GM23338 (cell line): Measurements from ENCODE around the gene MYOZ2.

ENCODE experiments used
- CREB1 ChIP-seq: fragments of 250-450 bp; sonication (Bioruptor Pico); IDR thresholded peaks from 2 replicates; pipeline ENCODE4 v1.5.0; 2020; ENCODE audit warnings: low read depth, mild to moderate bottlenecking, moderate library complexity
- CTCF ChIP-seq, 2 experiments: fragments of 200-600 bp in 1 of 2; sonication (generic) in 1 of 2; conservative IDR thresholded peaks; 2 replicates each; pipeline versions ENCODE4 v1.5.1 to v1.6.1; 2016 to 2017; ENCODE audit warnings: antibody characterized with exemption in 2 of 2, low read depth in 2 of 2, mild to moderate bottlenecking in 2 of 2, moderate library complexity in 1 of 2
- EZH2 ChIP-seq: fragments of 200-600 bp; sonication (generic); IDR thresholded peaks from one replicate; pipeline ENCODE4 v1.8.0; 2017; ENCODE audit warnings: antibody characterized with exemption, mild to moderate bottlenecking, low read depth; ENCODE audit not compliant: unreplicated experiment
- EZH2phosphoT487 ChIP-seq: fragments of 200-600 bp; sonication (generic); IDR thresholded peaks from one replicate; pipeline ENCODE4 v1.8.1; 2018; ENCODE audit warnings: antibody characterized with exemption; ENCODE audit not compliant: unreplicated experiment
- NANOG ChIP-seq: IDR thresholded peaks from 2 replicates; pipeline ENCODE4 v1.6.1; 2016; ENCODE audit warnings: antibody characterized with exemption, borderline replicate concordance
- POLR2AphosphoS5 ChIP-seq: IDR thresholded peaks from 2 replicates; pipeline ENCODE4 v1.6.1; 2016; ENCODE audit warnings: antibody characterized with exemption, low read depth
- ZNF462 ChIP-seq: fragments of 250-450 bp; sonication (Bioruptor Pico); IDR thresholded peaks from 2 replicates; pipeline ENCODE4 v1.5.0; 2020; ENCODE audit warnings: mild to moderate bottlenecking, moderate library complexity

- no peak for TF ChIP-seq CTCF (conservative IDR thresholded peaks at IDR 0.05; ENCODE audit: low read depth in 2 of 2)
- no peak for TF ChIP-seq ZNF462 (CRISPR knock-in tag)
- TF ChIP-seq EZH2phosphoT487, result no peak
- TF ChIP-seq POLR2AphosphoS5, result no peak
- no peak for TF ChIP-seq EZH2
- TF ChIP-seq NANOG, result no peak
- TF ChIP-seq CREB1 (CRISPR knock-in tag), result no peak
These were observed 70.5 kb downstream of the MYOZ2 start for GRCh38 chr4:119206178-119206577.
